GM13976 (cell line): ENCODE data around the gene TNFRSF14.

ENCODE experiments used
- DNase-seq: peaks from one replicate; pipeline ENCODE4 v3.0.0; 2012; ENCODE audit warnings: low spot score
- in situ Hi-C: fragments of 300-500 bp; cut with MboI; formaldehyde crosslinking; loops from one replicate; pipeline ENCODE4 v1.12.0; 2022; ENCODE audit warnings: low sequenced_read_pairs, mixed read lengths, inconsistent platforms; ENCODE audit not compliant: unreplicated experiment
- TF ChIP-seq, protein P1 (sequence below): IDR thresholded peaks from 2 replicates; pipeline ENCODE4 v1.5.1; 2012; ENCODE audit warnings: borderline replicate concordance, mild to moderate bottlenecking; ENCODE audit not compliant: insufficient read depth; ENCODE audit errors: extremely low read depth, missing control alignments, control extremely low read depth

Gene TNFRSF14

GRCh38 chr1:2510366-2511155, 45.6 kb upstream of the TNFRSF14 start:
- DNase-seq = no peak
- in situ Hi-C loops = no loop called here
- TF ChIP-seq, protein P1, sequence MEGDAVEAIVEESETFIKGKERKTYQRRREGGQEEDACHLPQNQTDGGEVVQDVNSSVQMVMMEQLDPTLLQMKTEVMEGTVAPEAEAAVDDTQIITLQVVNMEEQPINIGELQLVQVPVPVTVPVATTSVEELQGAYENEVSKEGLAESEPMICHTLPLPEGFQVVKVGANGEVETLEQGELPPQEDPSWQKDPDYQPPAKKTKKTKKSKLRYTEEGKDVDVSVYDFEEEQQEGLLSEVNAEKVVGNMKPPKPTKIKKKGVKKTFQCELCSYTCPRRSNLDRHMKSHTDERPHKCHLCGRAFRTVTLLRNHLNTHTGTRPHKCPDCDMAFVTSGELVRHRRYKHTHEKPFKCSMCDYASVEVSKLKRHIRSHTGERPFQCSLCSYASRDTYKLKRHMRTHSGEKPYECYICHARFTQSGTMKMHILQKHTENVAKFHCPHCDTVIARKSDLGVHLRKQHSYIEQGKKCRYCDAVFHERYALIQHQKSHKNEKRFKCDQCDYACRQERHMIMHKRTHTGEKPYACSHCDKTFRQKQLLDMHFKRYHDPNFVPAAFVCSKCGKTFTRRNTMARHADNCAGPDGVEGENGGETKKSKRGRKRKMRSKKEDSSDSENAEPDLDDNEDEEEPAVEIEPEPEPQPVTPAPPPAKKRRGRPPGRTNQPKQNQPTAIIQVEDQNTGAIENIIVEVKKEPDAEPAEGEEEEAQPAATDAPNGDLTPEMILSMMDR = no peak

DNA sequence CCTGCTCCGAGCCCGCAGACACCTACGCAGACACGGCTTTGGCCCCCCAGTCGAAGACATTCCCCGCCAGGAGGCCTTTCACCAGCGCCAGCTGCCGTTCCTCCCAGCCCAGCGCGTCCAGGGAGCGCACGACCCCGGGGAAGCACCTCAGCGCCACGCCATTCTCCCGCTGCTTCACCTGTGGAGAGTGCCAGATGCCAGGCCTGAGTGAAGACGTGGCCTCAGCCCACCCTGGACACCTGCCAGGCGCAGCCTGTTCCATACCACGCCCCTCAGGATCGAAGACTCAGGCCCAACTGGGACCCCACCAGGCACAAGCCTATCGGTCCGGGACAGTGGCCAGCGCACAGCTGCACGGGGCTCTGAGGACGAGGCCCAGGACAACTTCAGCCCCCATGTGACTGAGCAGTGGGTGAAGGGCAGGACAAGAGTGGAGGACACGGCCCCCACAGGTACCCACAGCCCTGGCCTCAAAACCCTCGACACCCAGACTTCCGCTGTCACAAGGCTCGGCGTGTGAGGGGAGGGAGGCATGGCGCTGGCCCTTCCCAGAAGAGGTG, 43.2 kb upstream of the TNFRSF14 start:
- TF ChIP-seq, protein P1 = no peak
- in situ Hi-C loops = no loop called here
- DNase-seq = no peak

DNA sequence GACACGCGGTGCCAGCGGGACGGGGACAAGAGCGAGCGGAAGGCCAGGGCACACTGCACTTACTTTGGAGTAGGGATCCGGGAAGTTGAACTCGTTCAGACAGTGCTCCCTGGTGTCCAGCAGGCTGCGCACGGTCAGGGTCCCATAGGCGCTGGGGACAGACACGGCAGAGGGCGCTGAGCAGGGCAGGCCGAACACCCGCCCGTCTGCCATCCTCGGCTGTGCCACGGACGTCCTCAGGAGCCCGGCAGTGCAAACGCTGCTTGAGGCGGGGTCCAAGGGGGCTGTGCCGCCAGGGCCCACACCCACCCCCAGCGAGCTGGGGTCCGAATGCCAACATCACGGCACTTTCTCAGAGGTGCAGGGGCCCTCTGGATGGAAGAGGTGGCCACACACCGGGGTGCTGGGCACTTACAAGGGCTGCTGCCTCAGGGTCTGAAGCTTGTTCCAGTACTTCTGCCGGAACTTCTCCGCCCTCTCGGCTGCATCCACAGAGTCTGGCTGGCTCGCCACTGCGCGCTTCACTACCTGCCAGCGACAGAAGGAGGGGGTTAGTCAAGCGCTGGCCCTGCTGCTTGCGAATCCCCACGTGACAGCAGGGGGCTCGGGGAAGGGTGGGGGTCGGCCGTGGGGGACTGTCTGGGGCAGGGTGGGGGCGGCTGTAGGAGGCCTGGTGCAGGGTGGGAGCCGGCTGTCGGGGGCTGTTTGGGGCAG, 42.1 kb upstream of the TNFRSF14 start:
- TF ChIP-seq, protein P1 = no peak
- DNase-seq = no peak
- in situ Hi-C loops = no loop called here

DNA sequence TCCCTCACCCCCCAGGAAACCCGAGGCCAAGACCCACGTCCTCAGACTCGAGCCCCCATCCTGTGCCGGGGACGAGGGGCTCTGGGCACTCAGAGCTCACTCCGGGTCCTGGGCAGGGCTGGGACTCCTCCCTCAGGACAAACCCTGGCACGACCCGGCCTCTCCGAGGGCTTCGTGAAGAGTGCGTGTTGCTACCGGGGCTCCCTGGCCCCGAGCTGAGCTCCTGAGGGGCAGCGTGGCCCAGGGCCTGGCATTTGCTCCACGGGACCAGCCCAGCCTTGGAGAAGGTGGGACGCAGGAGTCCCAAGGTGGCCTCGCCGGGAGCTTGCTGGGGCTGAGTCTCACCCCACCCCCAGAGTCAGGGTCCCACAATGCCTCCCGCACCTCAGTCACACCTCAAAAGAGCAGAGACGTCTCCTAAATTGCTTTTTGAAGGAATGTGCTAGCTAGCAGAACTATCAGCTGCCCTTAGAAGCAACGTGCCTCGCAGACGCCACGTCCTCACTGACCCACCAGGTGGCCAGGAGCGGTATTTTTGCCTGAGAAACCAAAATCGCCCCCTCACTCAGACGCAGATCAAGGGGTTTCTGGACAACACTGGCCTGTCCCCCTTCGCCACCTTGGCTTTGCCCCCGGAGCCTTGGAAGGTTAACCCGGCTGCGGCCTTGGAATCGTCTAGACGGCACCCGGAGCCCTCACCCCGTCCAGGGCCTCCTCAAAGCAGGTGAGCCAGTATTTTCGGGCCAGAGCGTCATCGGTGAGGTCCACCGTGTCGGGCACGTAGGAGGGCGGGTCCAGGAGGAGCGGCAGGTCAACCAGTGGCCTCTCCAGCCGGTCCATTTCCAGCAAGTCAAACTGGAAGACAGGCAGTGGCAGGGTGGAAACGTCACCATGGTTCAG, 41.1 kb upstream of the TNFRSF14 start:
- DNase-seq = no peak
- in situ Hi-C loops = no loop called here
- TF ChIP-seq, protein P1 = no peak

DNA sequence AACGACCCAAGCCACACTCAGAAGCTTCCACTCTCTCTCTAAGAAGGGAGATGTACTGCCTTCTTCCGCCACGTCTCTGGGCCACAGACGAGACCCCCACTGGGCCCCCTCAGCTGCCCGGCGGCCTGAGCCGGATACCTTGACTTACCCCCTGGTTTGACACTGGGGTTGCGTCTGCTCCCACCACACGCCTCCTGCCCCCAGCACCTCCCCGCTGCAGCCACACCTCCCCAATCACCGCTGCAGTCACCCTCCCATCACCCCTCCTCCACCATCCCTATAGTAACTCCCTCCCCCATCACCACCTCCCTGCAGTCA, 40.4 kb upstream of the TNFRSF14 start:
- TF ChIP-seq, protein P1 = no peak
- in situ Hi-C loops = no loop called here
- DNase-seq = no peak

DNA sequence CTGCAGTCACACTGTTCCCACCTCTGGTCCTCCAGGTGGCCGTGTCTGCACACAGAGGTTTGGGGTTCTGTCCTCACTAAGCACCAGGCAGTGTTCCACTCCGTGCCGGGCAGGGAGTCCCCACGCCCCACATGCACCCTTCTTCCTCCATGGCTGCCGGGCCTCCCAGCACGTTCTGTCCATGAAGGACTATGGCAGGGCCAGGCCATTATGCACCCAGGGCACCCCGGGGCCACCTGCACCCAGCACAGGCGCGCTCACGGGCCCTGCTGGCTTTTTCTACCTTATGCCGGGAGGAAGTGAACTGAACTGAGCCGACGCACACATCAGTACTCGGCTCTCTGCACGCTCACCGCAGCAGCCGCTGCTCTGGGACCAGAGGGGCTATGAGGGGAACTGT, 40.0 kb upstream of the TNFRSF14 start:
- DNase-seq = no peak
- in situ Hi-C loops = no loop called here
- TF ChIP-seq, protein P1 = no peak
